HepG2 (cell line): ENCODE measurements around the gene CRIP1. TPM values are rescaled to one million over a fixed set of nuclear protein-coding genes. Genes with fewer than 3 reads are reported as not detected.

ENCODE experiments used
- ASH2L ChIP-seq: fragments of 300-600, 200-600 bp; sonication (generic); IDR thresholded peaks from 2 replicates; pipeline ENCODE4 v1.7.0; 2017; ENCODE audit warnings: low read depth, mild to moderate bottlenecking, moderate library complexity, mixed read lengths, low read length; ENCODE audit not compliant: insufficient read length
- CREB1 ChIP-seq, 2 experiments: fragments of 450-650 bp in 1 of 2; IDR thresholded peaks; 2 replicates each; pipeline ENCODE4 v1.6.1; 2016 to 2017; ENCODE audit warnings: control low read depth in 1 of 2, mild to moderate bottlenecking in 1 of 2, missing compliant biosample characterization in 1 of 2, missing genetic modification characterization in 1 of 2
- HDAC1 ChIP-seq: sonication (generic); formaldehyde crosslinking; IDR thresholded peaks from 2 replicates; pipeline ENCODE4 v1.5.1; 2020; ENCODE audit warnings: mild to moderate bottlenecking, missing genetic modification reagents
- IKZF1 ChIP-seq: fragments of 450-650 bp; IDR thresholded peaks from 2 replicates; pipeline ENCODE4 v1.7.1; 2016
- KLF9 ChIP-seq: IDR thresholded peaks from 2 replicates; pipeline ENCODE4 v1.6.1; 2016; ENCODE audit warnings: low read depth
- PAWR ChIP-seq: sonication (generic); formaldehyde crosslinking; IDR thresholded peaks from 2 replicates; pipeline ENCODE4 v1.4.0; 2020; ENCODE audit warnings: missing genetic modification reagents, mild to moderate bottlenecking, borderline replicate concordance
- PITX1 ChIP-seq: sonication (generic); formaldehyde crosslinking; IDR thresholded peaks from 2 replicates; pipeline ENCODE4 v1.5.1; 2020; ENCODE audit warnings: mild to moderate bottlenecking, missing genetic modification reagents
- SP2 ChIP-seq: sonication (generic); formaldehyde crosslinking; IDR thresholded peaks from 2 replicates; pipeline ENCODE4 v1.5.1; 2020; ENCODE audit warnings: mild to moderate bottlenecking, missing genetic modification reagents
- UBTF ChIP-seq: sonication (generic); formaldehyde crosslinking; IDR thresholded peaks from 2 replicates; pipeline ENCODE4 v1.4.0; 2020; ENCODE audit warnings: mild to moderate bottlenecking, missing genetic modification reagents
- ZNF180 ChIP-seq: sonication (generic); formaldehyde crosslinking; IDR thresholded peaks from 2 replicates; pipeline ENCODE4 v1.4.0; 2020; ENCODE audit warnings: low read depth, missing genetic modification reagents, borderline replicate concordance
- ZNF350 ChIP-seq: sonication (generic); formaldehyde crosslinking; IDR thresholded peaks from 2 replicates; pipeline ENCODE4 v1.4.0; 2020; ENCODE audit warnings: mild to moderate bottlenecking, low read depth, missing genetic modification reagents, borderline replicate concordance
- ZNF530 ChIP-seq: sonication (generic); formaldehyde crosslinking; IDR thresholded peaks from 2 replicates; pipeline ENCODE4 v1.5.0; 2020; ENCODE audit warnings: low read depth, mild to moderate bottlenecking, missing genetic modification reagents
- ZNF564 ChIP-seq: sonication (generic); formaldehyde crosslinking; IDR thresholded peaks from 2 replicates; pipeline ENCODE4 v1.8.1; 2023; ENCODE audit warnings: mild to moderate bottlenecking, missing genetic modification reagents
- ZNF670 ChIP-seq: sonication (generic); formaldehyde crosslinking; IDR thresholded peaks from 2 replicates; pipeline ENCODE4 v1.8.0; 2022; ENCODE audit warnings: mild to moderate bottlenecking, missing genetic modification reagents, borderline replicate concordance
- ZNF788 ChIP-seq: sonication (generic); formaldehyde crosslinking; IDR thresholded peaks from 2 replicates; pipeline ENCODE4 v1.5.0; 2020; ENCODE audit warnings: mild to moderate bottlenecking, missing genetic modification reagents, borderline replicate concordance
- ZSCAN31 ChIP-seq: sonication (generic); formaldehyde crosslinking; IDR thresholded peaks from 2 replicates; pipeline ENCODE4 v1.5.0; 2020; ENCODE audit warnings: low read depth, mild to moderate bottlenecking, missing genetic modification reagents
- polyA plus RNA-seq, 8 experiments: library from polyadenylated mRNA; depleted of rRNA in 3 of 8; stranded (reverse) in 7 of 8; unstranded in 1 of 8; fragments of >200 nt; fragmentation: Illumina TruSeq in 4 of 8; extraction: Trizol in 4 of 8; gene quantifications; 2 replicates each; pipeline versions ENCODE4 v1.2.1 to v1.2.3, GENCODE V29; 2011 to 2016; ENCODE audit warnings: low read depth in 4 of 8, missing spikeins in 1 of 8, mixed read lengths in 1 of 8; ENCODE audit not compliant: insufficient read depth in 1 of 8
- total RNA-seq, 5 experiments: library from RNA; depleted of rRNA; stranded (reverse); fragments of >200 nt; fragmentation: Illumina TruSeq; extraction: Trizol; gene quantifications; 2 replicates each; pipeline ENCODE4 v1.2.3, GENCODE V29; 2016; ENCODE audit warnings: low read depth in 1 of 5
- TF ChIP-seq, protein P1 (sequence below): sonication (generic); formaldehyde crosslinking; IDR thresholded peaks from 2 replicates; pipeline ENCODE4 v1.4.0; 2020; ENCODE audit warnings: missing genetic modification reagents
- TF ChIP-seq, protein P2 (sequence below): sonication (generic); formaldehyde crosslinking; IDR thresholded peaks from 2 replicates; pipeline ENCODE4 v1.4.0; 2020; ENCODE audit warnings: missing genetic modification reagents

The CRIP1 gene
- total and polyA plus RNA-seq, 2 of the 13 experiments (the other 11 are each of a cell fraction or from before 2014, with no cell fraction given) = 53.9 to 59.5 TPM

GRCh38 chr14:105527826-105528585 is 41.3 kb downstream of the CRIP1 start (continued):
- peak; percentile 46 for TF ChIP-seq ASH2L
- no peak for TF ChIP-seq ZNF350 (CRISPR knock-in tag)
- TF ChIP-seq PITX1 (CRISPR knock-in tag) = no peak
- TF ChIP-seq HDAC1 (CRISPR knock-in tag) = no peak
- no peak for TF ChIP-seq IKZF1
- TF ChIP-seq ZNF670 = 0 out of 2 replicates have a peak, but pooled peaks have one; percentile 36
- TF ChIP-seq KLF9 (CRISPR knock-in tag) = no peak
- TF ChIP-seq CREB1 (IDR thresholded peaks at IDR 0.05) = no peak
- no peak for TF ChIP-seq CREB1 (CRISPR knock-in tag; IDR thresholded peaks at IDR 0.05)
- no peak for TF ChIP-seq ZNF180 (CRISPR knock-in tag)
- TF ChIP-seq ZSCAN31 (CRISPR knock-in tag) = no peak; the same call in 1 of the 2 replicates
- no peak for TF ChIP-seq PAWR (CRISPR knock-in tag)
- peak; percentile 39; the same call in 1 of the 2 replicates for TF ChIP-seq SP2 (CRISPR knock-in tag)
- TF ChIP-seq, protein P1, sequence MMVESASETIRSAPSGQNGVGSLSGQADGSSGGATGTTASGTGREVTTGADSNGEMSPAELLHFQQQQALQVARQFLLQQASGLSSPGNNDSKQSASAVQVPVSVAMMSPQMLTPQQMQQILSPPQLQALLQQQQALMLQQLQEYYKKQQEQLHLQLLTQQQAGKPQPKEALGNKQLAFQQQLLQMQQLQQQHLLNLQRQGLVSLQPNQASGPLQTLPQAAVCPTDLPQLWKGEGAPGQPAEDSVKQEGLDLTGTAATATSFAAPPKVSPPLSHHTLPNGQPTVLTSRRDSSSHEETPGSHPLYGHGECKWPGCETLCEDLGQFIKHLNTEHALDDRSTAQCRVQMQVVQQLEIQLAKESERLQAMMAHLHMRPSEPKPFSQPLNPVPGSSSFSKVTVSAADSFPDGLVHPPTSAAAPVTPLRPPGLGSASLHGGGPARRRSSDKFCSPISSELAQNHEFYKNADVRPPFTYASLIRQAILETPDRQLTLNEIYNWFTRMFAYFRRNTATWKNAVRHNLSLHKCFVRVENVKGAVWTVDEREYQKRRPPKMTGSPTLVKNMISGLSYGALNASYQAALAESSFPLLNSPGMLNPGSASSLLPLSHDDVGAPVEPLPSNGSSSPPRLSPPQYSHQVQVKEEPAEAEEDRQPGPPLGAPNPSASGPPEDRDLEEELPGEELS = 0 out of 2 replicates have a peak, but pooled peaks have one; percentile 25
- TF ChIP-seq ZNF788 (CRISPR knock-in tag) = peak; percentile 83; the same call in 1 of the 2 replicates
- TF ChIP-seq ZNF564 = peak; percentile 15; the same call in 1 of the 2 replicates
- TF ChIP-seq UBTF = peak; percentile 77
- no peak for TF ChIP-seq ZNF530 (CRISPR knock-in tag)
- TF ChIP-seq, protein P2, sequence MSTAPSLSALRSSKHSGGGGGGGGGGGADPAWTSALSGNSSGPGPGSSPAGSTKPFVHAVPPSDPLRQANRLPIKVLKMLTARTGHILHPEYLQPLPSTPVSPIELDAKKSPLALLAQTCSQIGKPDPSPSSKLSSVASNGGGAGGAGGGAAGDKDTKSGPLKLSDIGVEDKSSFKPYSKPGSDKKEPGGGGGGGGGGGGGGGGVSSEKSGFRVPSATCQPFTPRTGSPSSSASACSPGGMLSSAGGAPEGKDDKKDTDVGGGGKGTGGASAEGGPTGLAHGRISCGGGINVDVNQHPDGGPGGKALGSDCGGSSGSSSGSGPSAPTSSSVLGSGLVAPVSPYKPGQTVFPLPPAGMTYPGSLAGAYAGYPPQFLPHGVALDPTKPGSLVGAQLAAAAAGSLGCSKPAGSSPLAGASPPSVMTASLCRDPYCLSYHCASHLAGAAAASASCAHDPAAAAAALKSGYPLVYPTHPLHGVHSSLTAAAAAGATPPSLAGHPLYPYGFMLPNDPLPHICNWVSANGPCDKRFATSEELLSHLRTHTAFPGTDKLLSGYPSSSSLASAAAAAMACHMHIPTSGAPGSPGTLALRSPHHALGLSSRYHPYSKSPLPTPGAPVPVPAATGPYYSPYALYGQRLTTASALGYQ = 0 out of 2 replicates have a peak, but pooled peaks have one; percentile 22
